ENCODE data around the gene TSSC4.

TSSC4 gene

DNA sequence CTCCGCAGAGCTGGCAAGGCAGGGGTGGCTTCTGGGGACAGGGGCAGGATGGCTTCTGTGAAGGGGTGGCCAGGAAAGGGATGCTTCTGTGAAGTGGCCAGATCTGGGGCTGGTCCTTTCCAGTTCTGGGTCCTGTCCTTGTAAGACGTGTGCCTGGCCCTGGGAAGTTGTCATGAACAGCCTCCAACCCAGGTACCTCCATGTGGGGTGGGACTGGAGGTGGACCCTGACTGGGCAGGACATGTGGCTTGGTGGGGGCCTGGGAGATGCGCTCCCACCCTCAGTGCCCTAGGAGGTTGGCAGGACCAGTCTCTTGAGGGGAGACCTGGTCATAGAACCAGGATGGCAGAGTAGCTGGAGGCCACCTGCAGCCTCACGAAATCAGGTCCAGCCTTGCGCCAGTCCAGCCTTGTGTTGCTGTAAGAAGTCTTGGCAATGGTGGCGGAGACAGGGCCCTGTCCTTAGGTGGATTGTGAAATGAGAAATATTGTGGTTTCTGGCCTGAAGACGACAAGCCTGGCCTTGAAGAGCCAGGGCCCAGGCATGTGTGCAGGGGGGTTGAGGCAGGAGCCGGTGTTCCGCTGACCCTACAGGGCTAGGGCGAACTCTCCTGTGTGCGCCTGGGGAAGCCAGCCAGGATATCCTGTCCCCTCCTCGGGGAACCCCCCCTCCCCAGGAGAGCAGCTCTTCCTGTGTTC is 46.9 kb downstream of the TSSC4 start:
- TF ChIP-seq, protein P1, sequence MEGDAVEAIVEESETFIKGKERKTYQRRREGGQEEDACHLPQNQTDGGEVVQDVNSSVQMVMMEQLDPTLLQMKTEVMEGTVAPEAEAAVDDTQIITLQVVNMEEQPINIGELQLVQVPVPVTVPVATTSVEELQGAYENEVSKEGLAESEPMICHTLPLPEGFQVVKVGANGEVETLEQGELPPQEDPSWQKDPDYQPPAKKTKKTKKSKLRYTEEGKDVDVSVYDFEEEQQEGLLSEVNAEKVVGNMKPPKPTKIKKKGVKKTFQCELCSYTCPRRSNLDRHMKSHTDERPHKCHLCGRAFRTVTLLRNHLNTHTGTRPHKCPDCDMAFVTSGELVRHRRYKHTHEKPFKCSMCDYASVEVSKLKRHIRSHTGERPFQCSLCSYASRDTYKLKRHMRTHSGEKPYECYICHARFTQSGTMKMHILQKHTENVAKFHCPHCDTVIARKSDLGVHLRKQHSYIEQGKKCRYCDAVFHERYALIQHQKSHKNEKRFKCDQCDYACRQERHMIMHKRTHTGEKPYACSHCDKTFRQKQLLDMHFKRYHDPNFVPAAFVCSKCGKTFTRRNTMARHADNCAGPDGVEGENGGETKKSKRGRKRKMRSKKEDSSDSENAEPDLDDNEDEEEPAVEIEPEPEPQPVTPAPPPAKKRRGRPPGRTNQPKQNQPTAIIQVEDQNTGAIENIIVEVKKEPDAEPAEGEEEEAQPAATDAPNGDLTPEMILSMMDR (conservative IDR thresholded peaks at IDR 0.05; ENCODE audit: low read depth, low read length), result no peak
- DNase-seq (ENCODE audit: low read depth), result no peak
- no peak overlapping the region for H3K4me3 ChIP-seq (ENCODE audit: low read depth, low read length)

DNA sequence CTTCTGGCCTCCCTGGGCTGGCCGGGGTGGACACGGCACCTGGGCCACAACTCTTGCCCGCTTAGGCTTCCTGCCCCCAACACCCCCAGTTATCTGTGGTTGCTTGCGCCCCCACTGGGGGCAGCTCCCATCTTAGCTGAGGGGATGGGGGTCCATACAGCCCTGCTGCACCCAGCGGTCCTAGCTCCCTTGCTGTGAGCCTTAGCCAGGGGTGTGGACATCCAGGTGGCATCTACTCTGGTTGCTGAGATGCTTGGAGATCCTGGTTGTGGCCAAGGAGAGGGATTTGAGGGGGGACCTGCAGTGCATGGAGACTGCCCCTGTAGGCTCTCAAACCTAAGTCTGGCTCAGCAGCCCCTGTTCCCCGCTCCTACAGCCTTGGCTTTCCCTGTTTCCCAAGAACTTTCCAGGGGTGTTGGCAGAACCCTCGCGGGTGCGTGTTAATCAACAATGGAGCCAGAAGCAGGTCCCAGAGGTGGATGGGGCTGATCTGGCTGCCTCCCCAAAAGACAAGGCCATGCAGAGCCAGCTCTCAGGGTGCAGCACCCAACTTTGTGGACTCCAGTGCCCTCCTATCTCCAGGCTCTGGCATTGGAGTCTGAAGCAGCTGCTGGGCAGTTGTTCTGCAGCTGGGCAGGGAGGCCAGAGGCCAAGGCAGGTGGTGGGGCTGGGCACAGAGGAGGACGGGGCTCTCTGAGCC is 47.6 kb downstream of the TSSC4 start:
- no peak overlapping the region for H3K4me3 ChIP-seq (ENCODE audit: low read depth, low read length)
- TF ChIP-seq, protein P1 (conservative IDR thresholded peaks at IDR 0.05; ENCODE audit: low read depth, low read length), result no peak
- DNase-seq (ENCODE audit: low read depth), result no peak

DNA sequence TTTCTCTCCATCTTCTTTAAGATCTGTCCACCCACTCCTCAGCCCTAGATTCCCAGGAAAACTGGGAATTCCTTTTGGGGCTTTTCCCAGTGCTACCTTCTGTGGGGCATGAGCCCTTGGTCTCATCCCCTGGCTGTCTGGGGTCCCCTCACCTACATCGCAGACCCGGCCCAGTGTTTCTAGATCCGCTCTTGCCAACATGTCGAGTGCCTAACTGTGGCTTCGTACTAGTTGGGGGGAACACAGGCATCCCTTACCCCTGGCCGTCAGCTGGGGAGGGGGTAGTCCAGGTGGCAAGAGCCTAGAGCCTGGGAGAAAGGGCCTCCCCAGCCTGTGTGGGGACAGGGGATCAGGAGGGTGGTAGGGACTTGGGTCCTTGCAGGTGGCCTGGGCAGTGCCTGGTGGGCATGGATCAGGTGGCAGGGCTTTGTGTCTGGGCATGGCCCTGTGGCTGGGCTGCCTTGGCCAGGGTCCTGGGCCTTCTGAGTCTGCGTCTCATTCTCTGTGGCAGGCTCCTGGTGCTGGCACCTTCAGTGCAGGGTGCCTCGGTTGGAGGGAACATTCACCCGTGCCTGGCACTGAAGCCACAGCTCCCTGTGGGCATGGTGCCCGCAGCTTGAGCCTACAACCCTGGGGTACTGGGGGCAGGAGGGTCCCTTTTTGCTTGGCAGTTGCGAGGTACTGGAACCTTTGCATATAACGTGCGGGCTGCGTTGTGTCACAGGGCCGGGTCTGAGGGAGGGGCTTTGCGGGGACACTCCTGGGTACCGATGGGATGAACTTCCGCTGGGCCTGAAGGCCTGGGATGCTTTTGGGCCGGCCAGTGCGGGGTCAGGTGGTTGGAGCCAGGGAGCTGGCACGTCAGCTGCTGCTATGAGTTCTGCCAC is 48.4 kb downstream of the TSSC4 start:
- no peak overlapping the region for H3K4me3 ChIP-seq (ENCODE audit: low read depth, low read length)
- TF ChIP-seq, protein P1 (conservative IDR thresholded peaks at IDR 0.05; ENCODE audit: low read depth, low read length), result no peak
- DNase-seq (ENCODE audit: low read depth), result no peak

DNA sequence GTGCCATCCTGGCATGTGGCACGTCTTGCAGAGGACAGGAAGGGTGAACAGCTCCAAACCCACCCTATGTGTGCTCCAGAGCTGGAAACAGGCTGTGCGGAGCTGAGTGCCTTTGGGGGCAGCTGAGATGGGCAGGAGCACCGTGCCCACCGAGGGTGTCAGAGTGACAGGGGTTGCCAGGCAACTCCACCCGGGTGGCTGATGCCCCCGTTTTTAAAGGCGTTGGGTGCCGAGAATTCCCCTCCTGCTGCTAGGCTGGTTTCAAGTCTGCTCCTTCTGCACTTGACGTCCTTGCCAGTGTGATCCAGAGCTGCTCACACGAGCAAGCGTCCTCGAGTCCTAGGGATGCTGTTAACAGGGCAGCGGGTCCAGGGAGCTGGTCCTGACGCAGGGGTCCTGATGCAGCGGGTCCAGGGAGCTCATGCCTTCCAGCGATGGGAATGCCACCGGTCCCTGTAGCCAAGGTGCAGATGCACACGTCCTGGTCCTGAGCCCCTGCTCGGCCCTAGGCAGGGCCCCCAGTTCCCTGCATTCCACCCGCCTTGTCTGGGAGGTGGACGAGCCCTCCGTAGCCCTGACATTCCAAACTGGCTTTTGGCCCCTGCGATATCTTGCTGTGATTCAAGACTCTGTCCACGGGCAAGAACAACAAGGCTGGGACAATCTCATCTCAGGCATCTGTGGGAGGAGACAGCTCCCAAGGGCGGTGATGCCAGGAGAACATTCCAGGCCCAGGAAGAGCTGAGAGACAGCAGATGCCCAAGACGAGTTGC is 49.2 kb downstream of the TSSC4 start:
- H3K4me3 ChIP-seq (ENCODE audit: low read depth, low read length), result no peak overlapping the region
- TF ChIP-seq, protein P1 (conservative IDR thresholded peaks at IDR 0.05; ENCODE audit: low read depth, low read length), result no peak
- DNase-seq (ENCODE audit: low read depth), result no peak

DNA sequence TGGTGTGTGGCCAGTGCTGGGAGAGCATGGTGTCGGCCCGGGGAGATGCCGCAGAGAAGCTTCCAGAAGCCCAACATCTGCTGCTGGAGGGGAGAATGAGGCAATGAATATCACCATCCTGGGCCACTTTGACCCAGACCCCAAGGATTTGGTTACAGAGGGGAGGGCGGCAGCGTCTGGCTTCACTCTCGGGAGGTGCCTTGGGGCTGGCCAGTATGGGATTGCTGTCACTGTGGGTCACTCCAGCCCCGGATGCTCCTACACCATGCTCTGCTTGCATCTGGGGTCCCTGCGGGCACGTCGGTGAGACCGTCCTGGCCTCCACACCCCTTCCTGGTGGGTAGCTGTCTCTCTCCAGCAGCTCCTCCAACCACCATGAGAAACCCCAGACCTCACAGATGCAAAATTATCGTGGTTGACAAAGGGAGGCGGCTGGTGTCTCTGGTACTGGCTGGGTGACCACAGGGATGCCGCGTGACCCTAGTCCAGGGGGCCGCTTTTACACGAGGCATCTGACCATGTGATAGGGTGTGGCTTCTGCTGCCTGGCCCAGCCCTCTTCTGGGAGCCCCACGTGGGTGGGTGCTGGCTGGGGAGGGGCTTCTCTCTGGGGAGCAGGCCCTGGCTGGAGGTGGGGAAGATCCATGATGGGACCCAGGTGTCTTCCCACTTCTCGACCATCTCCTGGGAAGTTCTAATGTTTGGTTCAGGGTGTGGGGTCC is 49.9 kb downstream of the TSSC4 start:
- TF ChIP-seq, protein P1 (conservative IDR thresholded peaks at IDR 0.05; ENCODE audit: low read depth, low read length), result no peak
- DNase-seq (ENCODE audit: low read depth), result no peak
- H3K4me3 ChIP-seq (ENCODE audit: low read depth, low read length), result no peak overlapping the region

DNA sequence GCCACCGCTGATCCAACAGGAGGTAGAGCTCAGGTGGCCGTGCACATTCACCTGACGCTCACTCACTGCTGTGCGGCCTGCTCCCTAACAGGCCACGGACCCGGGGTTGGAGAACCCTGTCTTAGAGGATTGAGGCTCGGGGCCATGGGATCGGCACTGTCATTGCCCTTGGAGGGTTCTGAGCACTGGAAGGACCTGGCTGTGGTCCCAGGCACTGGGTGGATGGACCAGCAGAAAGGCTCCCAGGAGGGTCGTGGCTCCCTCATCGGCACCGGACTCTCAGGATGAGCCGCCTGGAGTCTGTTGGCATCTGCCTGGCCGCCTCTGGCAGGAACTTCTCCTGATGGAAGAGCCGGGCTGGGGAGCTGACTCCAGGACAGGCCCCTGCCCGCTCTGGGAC is 50.8 kb downstream of the TSSC4 start:
- TF ChIP-seq, protein P1 (conservative IDR thresholded peaks at IDR 0.05; ENCODE audit: low read depth, low read length), result no peak
- no peak for DNase-seq (ENCODE audit: low read depth)
- no peak overlapping the region for H3K4me3 ChIP-seq (ENCODE audit: low read depth, low read length)
